HG03442 (cell line): ENCODE measurements around the gene WDR31.

ENCODE experiments used
- ATAC-seq: cut with Tn5 transposase; IDR thresholded peaks from one replicate; pipeline ENCODE4 v1.9.1; 2021; ENCODE audit warnings: mild to moderate bottlenecking, moderate library complexity; ENCODE audit not compliant: unreplicated experiment

The WDR31 gene

GRCh38 chr9:113341712-113342410 is 1.8 kb upstream of the WDR31 start:
- no peak for ATAC-seq

- ATAC-seq, result no peak
Measured at GRCh38 chr9:113337714-113338113, 2.4 kb downstream of the WDR31 start.

GRCh38 chr9:113331780-113332179 is 8.3 kb downstream of the WDR31 start:
- no peak for ATAC-seq

DNA sequence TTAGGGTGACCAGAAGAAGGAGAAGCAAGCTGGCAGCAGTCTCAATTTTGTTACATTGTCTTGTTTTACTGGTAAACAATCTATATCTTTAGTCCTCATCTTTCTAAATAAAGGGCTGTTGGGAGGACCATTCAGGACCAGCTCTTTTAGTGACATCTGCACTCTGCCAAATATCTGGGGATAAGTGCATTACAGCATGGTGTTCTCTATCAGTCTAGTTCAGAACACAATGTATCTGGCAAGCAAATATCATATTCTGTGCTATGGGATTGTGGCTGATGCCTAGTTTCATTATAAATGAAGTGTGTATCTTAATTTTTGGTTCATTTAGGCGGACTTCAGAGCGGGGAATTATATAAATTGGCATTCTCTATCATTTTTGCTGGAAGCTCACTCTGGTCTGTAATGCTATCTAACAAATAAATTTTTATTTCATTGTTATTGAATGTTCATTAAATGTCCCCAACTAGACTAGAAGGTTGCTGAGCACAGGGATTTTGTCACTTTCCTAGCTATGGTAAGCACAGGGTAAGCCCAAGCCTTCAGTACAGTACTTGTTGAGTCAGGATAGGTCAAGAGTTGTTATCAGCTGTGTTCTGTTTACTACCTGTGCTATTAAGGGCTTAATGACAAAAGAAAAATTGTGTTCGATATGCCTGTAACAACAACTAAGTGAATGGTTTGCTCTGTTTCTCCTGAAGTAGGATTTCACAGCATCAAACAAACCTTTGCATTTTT is 11.9 kb downstream of the WDR31 start:
- ATAC-seq, result no peak

DNA sequence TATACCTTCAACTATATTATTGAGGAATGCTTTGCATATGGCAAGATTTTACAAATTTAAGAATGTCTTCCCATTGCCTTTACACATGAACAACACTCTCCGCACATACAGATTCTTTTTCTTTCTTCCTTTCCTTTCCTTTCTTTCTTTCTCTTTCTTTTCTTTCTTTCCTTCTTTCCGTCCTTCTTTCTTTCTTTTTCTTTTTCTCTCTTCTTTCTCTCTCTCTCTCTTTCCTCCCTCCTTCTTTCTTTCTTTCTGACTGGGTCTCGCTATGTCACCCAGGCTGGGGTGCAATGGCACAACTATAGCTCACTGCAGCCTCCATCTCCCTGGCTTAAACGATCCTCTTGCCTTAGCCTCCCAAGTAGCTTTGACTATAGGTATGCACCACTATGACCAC is 13.8 kb downstream of the WDR31 start:
- no peak for ATAC-seq

DNA sequence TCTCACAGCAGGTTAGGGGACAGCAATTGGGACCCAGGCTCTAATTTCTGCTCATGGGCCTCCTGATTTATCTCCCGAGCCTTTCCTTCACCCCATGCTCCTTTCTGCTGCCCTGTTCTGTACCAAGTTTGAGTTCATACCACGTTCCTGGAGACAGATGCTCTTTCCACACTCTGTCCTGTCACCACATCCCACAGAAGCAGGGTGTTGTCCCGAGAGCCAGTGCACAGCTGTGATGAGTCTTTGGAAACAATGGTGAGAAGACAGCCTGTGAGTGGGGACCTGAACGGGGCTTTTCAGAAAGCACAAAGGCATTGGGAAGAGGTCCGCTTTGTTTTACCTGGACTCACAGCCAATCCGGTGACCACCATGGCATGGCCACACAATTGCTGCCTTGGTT is 17.4 kb downstream of the WDR31 start:
- ATAC-seq, result no peak

DNA sequence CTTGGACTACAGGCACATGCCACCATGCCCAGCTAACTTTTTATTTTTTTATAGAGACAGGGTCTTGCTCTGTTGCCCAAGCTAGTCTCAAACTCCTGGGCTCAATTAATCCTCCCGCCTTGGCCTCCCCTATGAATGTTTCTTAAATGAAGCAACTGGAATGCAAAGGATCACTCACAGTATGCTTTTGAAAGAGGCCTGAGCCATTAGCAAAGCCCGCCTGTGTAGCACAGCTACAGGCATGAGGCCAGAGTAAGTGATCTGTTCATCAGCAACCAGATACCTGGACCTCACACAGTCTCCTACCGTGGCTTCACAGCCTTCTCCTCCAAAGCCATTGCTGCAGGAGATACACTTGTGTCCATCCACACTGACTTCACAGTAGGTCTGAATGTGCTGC is 20.0 kb downstream of the WDR31 start:
- ATAC-seq, result no peak

DNA sequence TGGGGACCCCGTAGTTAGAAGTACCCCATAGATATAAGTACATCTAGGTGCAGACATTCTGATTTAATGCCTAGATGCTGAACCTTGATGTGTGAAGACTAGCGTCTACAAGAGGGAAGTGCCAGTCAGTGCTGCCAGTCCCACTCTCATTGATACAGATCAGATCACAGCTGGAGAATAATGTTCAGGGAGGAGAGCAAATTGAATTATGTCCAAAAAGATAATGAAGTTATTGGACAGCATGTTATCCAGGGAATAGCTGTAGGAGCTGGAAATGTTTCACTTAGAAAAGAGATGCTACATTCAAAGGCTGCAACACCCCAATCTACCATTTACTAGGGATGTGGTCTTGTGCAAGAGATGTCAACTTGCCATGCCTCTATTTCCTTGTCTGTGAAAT is 21.0 kb downstream of the WDR31 start:
- ATAC-seq, result no peak

GRCh38 chr9:113317777-113318176 is 22.3 kb downstream of the WDR31 start:
- ATAC-seq, result no peak

DNA sequence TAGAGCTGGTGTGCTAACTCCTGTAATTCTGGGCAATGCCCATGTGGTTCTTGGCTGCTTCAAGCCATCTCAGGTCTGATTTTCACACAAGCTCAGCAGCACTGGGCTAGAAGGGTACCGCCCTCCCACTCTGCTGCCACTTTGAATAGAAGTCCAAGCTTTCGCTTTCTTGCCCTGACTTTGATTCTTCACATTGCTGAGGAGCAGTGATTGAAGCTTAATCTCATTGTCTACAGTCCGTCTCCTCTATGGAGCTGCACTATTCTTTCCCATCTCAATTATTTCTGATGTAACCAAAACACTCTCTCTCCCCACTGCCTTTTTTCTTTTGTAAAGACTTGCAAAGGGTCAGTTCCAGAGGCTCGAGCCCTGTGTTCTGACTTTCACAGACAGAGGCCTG is 24.0 kb downstream of the WDR31 start:
- ATAC-seq, result no peak

DNA sequence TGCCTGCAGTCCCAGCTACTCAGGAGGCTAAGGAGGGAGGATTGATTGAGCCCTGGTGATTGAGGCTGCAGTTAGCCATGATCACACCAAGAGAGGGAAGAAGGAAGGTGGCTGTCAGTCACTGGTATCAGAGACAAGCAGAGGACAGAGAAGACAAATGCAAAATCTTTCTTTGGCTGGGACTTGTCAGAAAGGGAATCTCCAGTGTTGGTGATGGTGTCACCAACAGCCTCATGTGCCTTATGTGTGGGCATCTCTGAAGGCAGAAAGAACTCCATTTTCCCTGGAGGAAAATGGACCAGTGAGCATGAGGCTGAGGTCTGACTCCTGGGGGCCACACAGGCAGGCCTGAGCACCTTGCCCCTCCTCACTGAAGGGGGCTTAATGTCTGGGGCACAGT is 24.8 kb downstream of the WDR31 start:
- no peak for ATAC-seq

DNA sequence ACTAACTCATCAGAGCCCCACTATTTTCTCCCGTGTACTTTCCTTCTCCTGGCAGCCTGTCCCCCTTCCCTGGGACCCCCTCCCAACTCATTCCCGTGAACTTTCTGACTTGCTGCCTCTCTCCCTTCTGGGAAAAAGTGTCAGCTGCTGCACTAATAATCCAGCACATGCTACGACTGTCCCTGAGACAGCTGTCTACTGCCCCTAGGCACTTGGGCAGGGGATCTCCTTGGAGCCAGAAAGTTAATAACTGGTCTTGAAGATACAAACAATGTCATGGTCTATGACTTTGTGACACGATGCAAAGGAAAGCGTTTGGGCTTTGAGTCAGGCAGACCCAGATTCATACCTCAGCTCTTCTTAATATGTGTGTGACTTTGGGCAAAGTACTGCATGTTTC is 26.8 kb downstream of the WDR31 start:
- no peak for ATAC-seq

DNA sequence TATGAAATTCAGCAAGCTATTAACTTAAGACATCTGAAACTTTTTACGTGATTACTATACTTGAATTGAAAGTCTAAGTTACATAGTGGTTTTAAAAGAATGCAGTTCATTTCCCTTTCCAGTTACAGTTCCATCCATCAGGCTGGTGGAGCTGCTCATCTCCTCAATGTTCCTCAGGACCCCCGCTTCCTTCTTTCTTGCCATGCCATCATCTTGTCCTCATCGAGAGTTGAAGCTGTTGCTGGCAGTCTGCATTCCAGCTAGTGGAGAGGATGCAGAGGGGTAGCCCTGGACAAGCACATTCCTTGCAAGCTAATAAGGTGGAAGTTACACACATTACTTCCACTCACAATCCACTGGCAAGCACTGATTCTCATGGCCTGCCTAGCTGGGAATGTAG is 28.1 kb downstream of the WDR31 start:
- ATAC-seq, result no peak

GRCh38 chr9:113310538-113310937 is 29.5 kb downstream of the WDR31 start:
- no peak for ATAC-seq

GRCh38 chr9:113309204-113309813 is 30.8 kb downstream of the WDR31 start:
- ATAC-seq, result no peak

DNA sequence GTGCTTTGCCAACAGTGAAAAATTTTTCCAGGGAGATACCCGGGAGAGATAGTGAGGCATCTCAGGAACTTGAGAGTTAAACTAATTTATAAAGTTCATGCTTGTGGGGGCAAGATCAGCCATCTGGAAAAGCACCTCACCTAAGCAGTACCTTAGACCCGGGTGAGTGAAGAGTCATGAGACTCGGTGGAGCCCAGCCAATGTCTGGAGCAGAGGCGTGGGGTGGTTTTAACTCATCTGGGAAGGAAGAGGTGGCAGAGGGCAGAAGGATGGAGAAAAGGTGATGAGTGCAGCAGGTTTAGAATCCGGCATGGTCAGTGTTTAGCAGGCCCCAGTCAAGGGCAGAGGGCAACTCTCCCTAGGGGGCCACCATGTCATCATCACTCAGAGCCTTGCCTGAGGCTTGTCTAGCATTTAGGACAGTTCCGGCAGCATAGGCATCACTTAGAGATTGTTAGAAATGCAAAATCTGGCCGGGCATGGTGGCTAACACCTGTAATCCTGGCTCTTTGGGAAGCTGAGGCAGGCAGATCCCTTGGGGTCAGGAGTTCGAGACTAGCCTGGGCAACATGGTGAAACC is 32.6 kb downstream of the WDR31 start:
- ATAC-seq, result no peak

DNA sequence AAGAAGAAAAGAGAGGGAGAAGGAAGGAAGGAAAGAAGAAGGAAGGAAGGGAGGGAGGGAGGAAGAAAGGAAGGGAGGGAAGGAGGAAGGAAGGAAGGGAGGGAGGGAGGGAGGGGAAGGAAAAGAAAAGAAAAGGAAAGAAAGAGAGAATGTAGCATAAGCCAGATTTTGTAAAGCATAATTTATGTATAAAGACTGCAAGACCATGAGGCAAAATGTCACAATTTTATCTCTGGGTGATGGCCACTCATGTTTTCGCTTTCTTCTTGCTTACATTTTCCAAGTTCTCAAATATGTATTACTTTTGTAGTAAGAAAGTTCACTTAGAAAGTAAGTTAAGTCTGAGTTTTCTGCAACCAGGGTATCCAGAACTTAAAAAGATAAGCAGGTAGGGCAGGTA is 33.5 kb downstream of the WDR31 start:
- ATAC-seq, result no peak

- ATAC-seq, result no peak
Measured at GRCh38 chr9:113302792-113303418, 37.2 kb downstream of the WDR31 start, which contains the start of gene RNF183. TSS of gene RNF183 (minus strand) at chr9:113303376. CDS start at chr9:113298184, 5,192 bp downstream.

GRCh38 chr9:113301548-113301947 is 38.5 kb downstream of the WDR31 start:
- ATAC-seq, result no peak

DNA sequence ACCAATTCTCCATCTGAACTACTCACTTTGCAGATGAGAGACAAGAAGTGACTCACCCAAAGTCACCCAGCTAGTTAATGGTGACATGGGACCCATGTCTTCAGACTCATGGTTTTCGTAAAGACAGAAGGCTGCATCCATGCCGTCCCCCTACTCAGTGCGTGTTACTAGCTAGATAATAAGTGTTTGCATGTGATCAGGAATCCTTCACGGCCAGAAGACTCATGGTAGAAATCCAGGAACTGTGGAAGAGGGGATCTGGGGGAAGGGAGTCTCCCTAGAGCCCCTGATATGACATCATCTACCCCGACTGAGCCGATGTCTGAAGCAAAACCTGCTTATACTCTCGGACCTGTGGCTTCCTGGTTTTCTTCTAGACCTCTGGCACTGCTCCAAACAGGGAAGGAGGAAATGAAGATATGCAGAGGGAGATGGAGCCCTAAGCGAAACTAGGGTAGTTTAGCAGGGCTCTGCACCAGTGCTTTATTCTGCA is 40.2 kb downstream of the WDR31 start:
- ATAC-seq, result no peak
